DND-41 (cell line): ENCODE results near the gene SP140.

Source experiments
- ATAC-seq: fragments of 200-7000 bp; cut with Tn5 transposase; 3 replicates; pipeline ENCODE4 v1.9.1; 2021; ENCODE audit warnings: low read depth; ENCODE audit not compliant: insufficient read depth
- DNase-seq: peaks from one replicate; pipeline ENCODE4 v3.0.0-alpha.2; 2020
- H2AFZ ChIP-seq: 2 replicates; pipeline ENCODE4 v1.6.0; 2012; ENCODE audit warnings: low read depth, low read length
- H3K27ac ChIP-seq: 2 replicates; pipeline ENCODE4 v1.5.1; 2012; ENCODE audit warnings: low read length, inconsistent platforms
- H3K27me3 ChIP-seq: fragments of 200-600 bp; sonication (generic); 2 replicates; pipeline ENCODE4 v1.6.0; 2012; ENCODE audit warnings: low read length, mild to moderate bottlenecking, inconsistent platforms; ENCODE audit not compliant: insufficient read depth, poor library complexity
- H3K36me3 ChIP-seq: 2 replicates; pipeline ENCODE4 v1.5.1; 2012; ENCODE audit warnings: low read length, inconsistent platforms; ENCODE audit not compliant: insufficient read depth
- H3K4me1 ChIP-seq: 2 replicates; pipeline ENCODE4 v1.5.1; 2012; ENCODE audit warnings: mild to moderate bottlenecking, low read length; ENCODE audit not compliant: insufficient read depth
- H3K4me2 ChIP-seq: 2 replicates; pipeline ENCODE4 v1.6.0; 2012; ENCODE audit warnings: mild to moderate bottlenecking, moderate library complexity, low read length, inconsistent platforms; ENCODE audit not compliant: insufficient read depth
- H3K4me3 ChIP-seq, 2 experiments: fragments of 200-600 bp in 1 of 2; shearing (Covaris generic) in 1 of 2; 2 replicates each; pipeline ENCODE4 v1.5.1; 2012 to 2016; ENCODE audit warnings: inconsistent platforms in 2 of 2, low read length in 2 of 2, mild to moderate bottlenecking in 2 of 2, low read depth in 1 of 2, moderate library complexity in 1 of 2
- H3K79me2 ChIP-seq: 2 replicates; pipeline ENCODE4 v1.6.0; 2012; ENCODE audit warnings: low read length, inconsistent platforms; ENCODE audit not compliant: insufficient read depth
- H3K9ac ChIP-seq: 2 replicates; pipeline ENCODE4 v1.6.0; 2012; ENCODE audit warnings: low read depth, mild to moderate bottlenecking, inconsistent platforms, low read length, moderate library complexity
- H3K9me3 ChIP-seq: 2 replicates; pipeline ENCODE4 v1.5.1; 2012; ENCODE audit warnings: low read length, moderate library complexity, mild to moderate bottlenecking, inconsistent platforms; ENCODE audit not compliant: insufficient read depth, severe bottlenecking
- H4K20me1 ChIP-seq: 2 replicates; pipeline ENCODE4 v1.6.0; 2012; ENCODE audit warnings: low read length; ENCODE audit not compliant: insufficient read depth
- CTCF ChIP-seq: IDR thresholded peaks from 2 replicates; pipeline ENCODE4 v1.5.1; 2012; ENCODE audit warnings: borderline replicate concordance, low read length, moderate library complexity, mild to moderate bottlenecking; ENCODE audit not compliant: poor library complexity, severe bottlenecking; ENCODE audit errors: extremely low read depth
- EZH2 ChIP-seq: IDR thresholded peaks from 3 replicates; pipeline ENCODE4 v1.6.1; 2012; ENCODE audit warnings: borderline replicate concordance, low read depth, mild to moderate bottlenecking, moderate library complexity, low read length, inconsistent platforms; ENCODE audit not compliant: severe bottlenecking

Gene SP140

DNA sequence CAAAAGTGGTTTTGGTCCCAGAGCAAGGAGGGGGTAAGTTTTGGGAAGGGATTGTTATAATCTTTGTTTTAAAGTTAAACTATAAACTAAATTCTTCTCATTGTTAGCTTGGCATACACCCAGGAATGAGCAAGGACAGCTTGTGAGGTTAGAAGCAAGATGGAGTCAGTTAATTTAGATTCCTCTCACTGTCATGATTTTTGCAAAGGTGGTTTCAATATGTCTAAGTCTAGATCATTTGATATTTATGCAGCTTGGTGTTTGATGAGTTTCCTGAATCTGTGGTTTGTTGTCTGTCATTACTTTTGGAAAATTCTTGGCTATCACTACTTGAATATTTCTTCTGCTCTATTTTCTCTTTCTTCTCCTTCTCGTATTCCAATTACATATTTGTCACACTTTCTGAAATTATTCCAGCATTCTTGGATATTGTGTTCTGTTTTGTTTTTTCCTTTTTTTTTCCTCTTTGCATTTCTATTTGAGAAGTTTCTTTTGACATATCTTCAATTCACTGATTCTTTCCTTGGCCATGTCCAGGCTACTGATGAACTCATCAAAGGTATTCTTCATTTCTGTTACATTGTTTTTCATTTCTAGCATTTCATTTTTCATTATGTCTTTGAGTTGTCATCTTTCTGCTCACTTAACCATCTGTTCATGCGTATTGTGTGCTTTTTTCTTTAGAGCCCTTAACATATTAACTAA lies 5.1 kb downstream of the SP140 start:
- H3K4me2 ChIP-seq = no peak overlapping the region
- H3K9me3 ChIP-seq = peaks cover 3% of the 10 kb centered on the region
- TF ChIP-seq EZH2 = no peak
- no peak for TF ChIP-seq CTCF
- H2AFZ ChIP-seq = no peak overlapping the region
- no peaks in the 10 kb centered on the region for H4K20me1 ChIP-seq
- H3K79me2 ChIP-seq = no peaks in the 10 kb centered on the region
- no peaks in the 10 kb centered on the region for H3K36me3 ChIP-seq
- no peak overlapping the region for H3K4me3 ChIP-seq
- no peak overlapping the region for H3K9ac ChIP-seq
- H3K27ac ChIP-seq = no peak overlapping the region
- no peaks in the 10 kb centered on the region for H3K27me3 ChIP-seq
- DNase-seq = no peak
- ATAC-seq = no peak
- H3K4me1 ChIP-seq = peaks cover 6% of the 10 kb centered on the region; the same call in 1 of the 2 replicates

DNA sequence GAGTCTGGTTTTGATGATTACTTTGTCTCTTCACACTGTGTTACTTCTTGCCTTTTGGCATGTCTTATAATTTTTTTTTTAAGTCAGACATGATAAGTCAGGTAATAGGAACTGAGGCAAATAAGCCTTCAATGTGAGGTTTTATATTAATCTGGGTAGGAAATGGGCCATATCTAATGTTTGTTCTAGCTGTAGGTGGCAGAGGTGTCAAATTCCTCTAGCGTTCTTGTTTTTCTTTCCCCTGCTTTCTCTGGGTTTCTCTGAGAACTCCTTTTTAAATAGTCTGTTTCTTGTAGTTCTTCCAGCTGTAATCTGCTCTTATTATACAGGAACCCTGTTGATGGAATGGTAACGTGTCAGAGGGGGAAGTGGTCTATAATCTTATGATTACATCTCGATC lies 5.7 kb downstream of the SP140 start:
- Histone ChIP-seq H4K20me1 (no peaks in the 10 kb centered on the region), H3K27ac (no peak overlapping the region), H3K4me1 (peaks cover 6% of the 10 kb centered on the region; the same call in 1 of the 2 replicates), H3K79me2 (no peaks in the 10 kb centered on the region), H3K9me3 (peaks cover 3% of the 10 kb centered on the region), H2AFZ (no peak overlapping the region), H3K27me3 (no peaks in the 10 kb centered on the region), H3K4me3 (no peak overlapping the region), H3K9ac (no peak overlapping the region), H3K4me2 (no peak overlapping the region), H3K36me3 (no peaks in the 10 kb centered on the region)
- no peak for ATAC-seq
- DNase-seq = no peak
- no peak for TF ChIP-seq CTCF
- no peak for TF ChIP-seq EZH2

GRCh38 chr2:230234122-230234722 lies 8.7 kb downstream of the SP140 start:
- Histone ChIP-seq H3K79me2 (no peaks in the 10 kb centered on the region), H3K9me3 (peaks cover 3% of the 10 kb centered on the region), H3K4me1 (peaks cover 6% of the 10 kb centered on the region; the same call in 1 of the 2 replicates), H3K27me3 (no peaks in the 10 kb centered on the region), H3K9ac (no peak overlapping the region), H4K20me1 (no peaks in the 10 kb centered on the region), H2AFZ (no peak overlapping the region), H3K4me2 (no peak overlapping the region), H3K36me3 (no peaks in the 10 kb centered on the region), H3K27ac (no peak overlapping the region), H3K4me3 (no peak overlapping the region)
- ATAC-seq (no peak), DNase-seq (no peak)
- TF ChIP-seq CTCF (no peak), EZH2 (no peak)
